A549 treated with ZK216348 at 1 μM for 4 hours (cell line): Measurements from ENCODE around the gene HSPBAP1. TPM values are rescaled to one million over a fixed set of nuclear protein-coding genes. Genes with fewer than 3 reads are reported as not detected.

Experiments
- total RNA-seq: library from RNA; stranded (reverse); fragments of 200-300 nt; extraction: Qiagen RNA extraction; gene quantifications from 5 replicates; pipeline ENCODE4 v1.2.3, GENCODE V29; 2022; ENCODE audit warnings: low read depth

Gene HSPBAP1, protein sequence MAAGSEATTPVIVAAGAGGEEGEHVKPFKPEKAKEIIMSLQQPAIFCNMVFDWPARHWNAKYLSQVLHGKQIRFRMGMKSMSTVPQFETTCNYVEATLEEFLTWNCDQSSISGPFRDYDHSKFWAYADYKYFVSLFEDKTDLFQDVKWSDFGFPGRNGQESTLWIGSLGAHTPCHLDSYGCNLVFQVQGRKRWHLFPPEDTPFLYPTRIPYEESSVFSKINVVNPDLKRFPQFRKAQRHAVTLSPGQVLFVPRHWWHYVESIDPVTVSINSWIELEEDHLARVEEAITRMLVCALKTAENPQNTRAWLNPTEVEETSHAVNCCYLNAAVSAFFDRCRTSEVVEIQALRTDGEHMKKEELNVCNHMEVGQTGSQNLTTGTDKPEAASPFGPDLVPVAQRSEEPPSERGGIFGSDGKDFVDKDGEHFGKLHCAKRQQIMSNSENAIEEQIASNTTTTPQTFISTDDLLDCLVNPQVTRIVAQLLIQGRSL
- total RNA-seq, result 4.6 to 6.8 TPM (median 5.2 TPM) in 5 replicates

DNA sequence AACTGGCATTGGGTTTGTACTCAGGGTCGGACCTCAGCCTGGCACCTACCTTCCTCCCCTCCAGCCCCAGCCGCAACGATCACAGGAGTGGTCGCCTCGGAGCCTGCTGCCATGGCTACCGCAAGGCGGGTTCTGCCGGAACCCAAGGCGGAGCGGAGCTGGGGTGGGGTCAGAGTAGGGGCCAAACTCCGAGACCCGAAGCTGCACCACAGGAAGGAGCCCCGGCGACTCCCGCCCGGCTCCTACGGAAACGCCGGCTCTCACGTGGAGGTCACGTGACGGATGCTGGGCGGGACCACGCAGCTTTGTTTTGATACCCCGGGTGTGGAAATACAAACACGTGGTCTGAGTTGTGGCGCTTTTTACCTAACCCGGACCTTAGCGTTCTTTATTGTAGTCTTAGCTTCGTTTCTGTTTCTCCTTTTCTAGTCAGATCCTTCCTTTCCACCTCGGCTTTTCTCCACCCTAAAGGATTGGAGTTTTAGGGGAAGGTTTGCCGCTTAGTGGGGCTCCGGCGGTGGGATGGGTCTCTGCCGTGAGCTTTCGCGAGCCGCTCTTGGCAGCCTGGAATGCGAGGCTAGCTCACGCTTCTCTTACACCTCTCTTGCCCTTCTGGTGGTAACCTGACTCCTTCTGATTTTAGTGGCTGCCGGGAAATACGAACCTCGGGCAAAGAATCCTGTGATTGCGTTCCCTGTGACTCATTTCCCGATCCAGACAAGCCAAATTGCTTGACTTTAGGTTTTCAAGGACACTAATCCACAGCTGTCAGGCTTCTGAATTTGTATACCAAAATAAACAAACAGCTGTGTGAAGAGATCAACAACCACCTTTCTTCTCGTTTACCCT, at the start of gene HSPBAP1:
TSS of gene HSPBAP1 (minus strand) at position 264 of the 849 bp plus-strand sequence. CDS start at position 113, 151 bp downstream.

GRCh38 chr3:122794779-122795673, 1.4 kb upstream of the HSPBAP1 start, which contains the start of gene SLC49A4:
TSS of gene SLC49A4 (plus strand) at chr3:122795069. CDS start at chr3:122795193, 124 bp downstream.

Other genes starting within 250 kb of the HSPBAP1 start
- gene PARP9, start 229.5 kb downstream of the HSPBAP1 start, total RNA-seq, result 4.7 to 6.5 TPM (median 5.7 TPM) in 5 replicates
- 6.9 to 10.1 TPM (median 8.8 TPM) in 5 replicates for gene DTX3L, start 229.5 kb downstream of the HSPBAP1 start, total RNA-seq
- not detected in 5 replicates for gene PARP15, start 216.2 kb downstream of the HSPBAP1 start, total RNA-seq
- gene PARP14, start 113.0 kb downstream of the HSPBAP1 start, total RNA-seq, result 8.1 to 10.6 TPM (median 8.7 TPM) in 5 replicates
- gene SLC49A4, start 1.2 kb upstream of the HSPBAP1 start, total RNA-seq, result 13.2 to 16.0 TPM (median 14.1 TPM) in 5 replicates
- 0.06 to 0.41 TPM (median 0.19 TPM) in 5 replicates for gene SEMA5B, start 233.9 kb upstream of the HSPBAP1 start, total RNA-seq